WTC11 (cell line): ENCODE measurements around the gene CACNB4. TPM values are rescaled to one million over a fixed set of nuclear protein-coding genes. Genes with fewer than 3 reads are reported as not detected.

Experiments used
- ATAC-seq: fragments of 200-7000 bp; cut with Tn5 transposase; 2 replicates; pipeline ENCODE4 v1.10.0; 2021; ENCODE audit warnings: mild to moderate bottlenecking, moderate library complexity
- CTCF ChIA-PET: fragments of 300-600 bp; sonication (Branson Sonifier 250); formaldehyde crosslinking; loops from one replicate; lab custom pipeline; 2021; ENCODE audit warnings: antibody characterized with exemption; lab: Charles Lee
- POLR2A ChIA-PET: fragments of 350-600 bp; sonication (Branson Sonifier 250); formaldehyde crosslinking; loops from one replicate; lab custom pipeline; 2021; ENCODE audit warnings: antibody characterized with exemption; lab: Charles Lee
- DNase-seq: peaks from one replicate; pipeline ENCODE4 v3.0.0; 2021; ENCODE audit warnings: low spot score
- H3K27ac Mint-ChIP-seq: 2 replicates; pipeline ENCODE4 v1.8.0; 2021; ENCODE audit warnings: mixed read lengths
- H3K27me3 Mint-ChIP-seq: 2 replicates; pipeline ENCODE4 v1.8.0; 2021; ENCODE audit warnings: low read depth, mild to moderate bottlenecking, moderate library complexity, mixed read lengths
- H3K36me3 Mint-ChIP-seq: 2 replicates; pipeline ENCODE4 v1.8.0; 2021; ENCODE audit warnings: mixed read lengths
- H3K4me1 Mint-ChIP-seq: 2 replicates; pipeline ENCODE4 v1.8.0; 2022; ENCODE audit warnings: mixed read lengths
- H3K4me3 Mint-ChIP-seq: 2 replicates; pipeline ENCODE4 v1.8.0; 2021; ENCODE audit warnings: mild to moderate bottlenecking, moderate library complexity, mixed read lengths
- H3K9me3 Mint-ChIP-seq: 2 replicates; pipeline ENCODE4 v1.8.0; 2021; ENCODE audit warnings: mixed read lengths
- ATF1 ChIP-seq: sonication (generic); formaldehyde crosslinking; IDR thresholded peaks from 2 replicates; pipeline ENCODE4 v1.8.1; 2023; ENCODE audit warnings: mild to moderate bottlenecking, moderate library complexity, missing genetic modification reagents
- ELF4 ChIP-seq: sonication (generic); formaldehyde crosslinking; IDR thresholded peaks from 2 replicates; pipeline ENCODE4 v1.8.1; 2022; ENCODE audit warnings: low read depth, mild to moderate bottlenecking, moderate library complexity, missing genetic modification reagents
- JUN ChIP-seq: sonication (generic); formaldehyde crosslinking; IDR thresholded peaks from 2 replicates; pipeline ENCODE4 v1.8.0; 2023; ENCODE audit warnings: mild to moderate bottlenecking, missing genetic modification reagents
- NFATC4 ChIP-seq: fragments of 250-450 bp; sonication (Bioruptor Pico); IDR thresholded peaks from 2 replicates; pipeline ENCODE4 v1.9.0; 2021; ENCODE audit warnings: mild to moderate bottlenecking
- NFYB ChIP-seq: sonication (generic); formaldehyde crosslinking; conservative IDR thresholded peaks from 2 replicates; pipeline ENCODE4 v1.8.0; 2022; ENCODE audit warnings: low read depth, missing genetic modification reagents
- SP1 ChIP-seq: sonication (generic); formaldehyde crosslinking; conservative IDR thresholded peaks from 2 replicates; pipeline ENCODE4 v1.8.1; 2022; ENCODE audit warnings: missing genetic modification reagents
- TP53 ChIP-seq: sonication (generic); formaldehyde crosslinking; IDR thresholded peaks from 2 replicates; pipeline ENCODE4 v1.8.1; 2023; ENCODE audit warnings: mild to moderate bottlenecking, missing genetic modification reagents
- ZBTB21 ChIP-seq: sonication (generic); formaldehyde crosslinking; IDR thresholded peaks from 2 replicates; pipeline ENCODE4 v1.8.1; 2023; ENCODE audit warnings: mild to moderate bottlenecking, missing genetic modification reagents, borderline replicate concordance
- ZNF138 ChIP-seq: sonication (generic); formaldehyde crosslinking; conservative IDR thresholded peaks from 2 replicates; pipeline ENCODE4 v1.8.1; 2022; ENCODE audit warnings: mild to moderate bottlenecking, moderate library complexity, missing genetic modification reagents
- ZNF232 ChIP-seq: sonication (generic); formaldehyde crosslinking; IDR thresholded peaks from 2 replicates; pipeline ENCODE4 v1.8.0; 2022; ENCODE audit warnings: mild to moderate bottlenecking, missing genetic modification reagents
- total RNA-seq: library from RNA; stranded (reverse); gene quantifications from 3 replicates; pipeline ENCODE4 v1.2.3, GENCODE V29; 2021
- TF ChIP-seq, protein P1 (sequence below): sonication (generic); formaldehyde crosslinking; IDR thresholded peaks from 2 replicates; pipeline ENCODE4 v1.8.0; 2023; ENCODE audit warnings: missing genetic modification reagents, mild to moderate bottlenecking, borderline replicate concordance
- TF ChIP-seq, protein P2 (sequence below): sonication (generic); formaldehyde crosslinking; conservative IDR thresholded peaks from 2 replicates; pipeline ENCODE4 v1.8.1; 2022; ENCODE audit warnings: mild to moderate bottlenecking, missing genetic modification reagents
- TF ChIP-seq, protein P3 (sequence below): fragments of 250-450 bp; sonication (Bioruptor Pico); IDR thresholded peaks from 2 replicates; pipeline ENCODE4 v1.9.0; 2021; ENCODE audit warnings: moderate library complexity, mild to moderate bottlenecking, inconsistent platforms, borderline replicate concordance
- TF ChIP-seq, protein P4 (sequence below): sonication (generic); formaldehyde crosslinking; IDR thresholded peaks from 2 replicates; pipeline ENCODE4 v1.8.1; 2022; ENCODE audit warnings: low read depth, missing genetic modification reagents, borderline replicate concordance
- TF ChIP-seq, protein P5 (sequence below): fragments of 250-450 bp; sonication (Bioruptor Pico); conservative IDR thresholded peaks from 2 replicates; pipeline ENCODE4 v1.9.0; 2021; ENCODE audit warnings: mild to moderate bottlenecking
- TF ChIP-seq, protein P6 (sequence below): sonication (generic); formaldehyde crosslinking; IDR thresholded peaks from 2 replicates; pipeline ENCODE4 v1.8.0; 2023; ENCODE audit warnings: mild to moderate bottlenecking, missing genetic modification reagents
- TF ChIP-seq, protein P7 (sequence below): sonication (generic); formaldehyde crosslinking; IDR thresholded peaks from 2 replicates; pipeline ENCODE4 v1.8.1; 2023; ENCODE audit warnings: mild to moderate bottlenecking, missing genetic modification reagents
- TF ChIP-seq, protein P8 (sequence below): sonication (generic); formaldehyde crosslinking; IDR thresholded peaks from 2 replicates; pipeline ENCODE4 v1.8.1; 2023; ENCODE audit warnings: mild to moderate bottlenecking, missing genetic modification reagents, borderline replicate concordance

CACNB4 gene
- total RNA-seq, 1 experiment from 2014 or later: 4.7 TPM

DNA sequence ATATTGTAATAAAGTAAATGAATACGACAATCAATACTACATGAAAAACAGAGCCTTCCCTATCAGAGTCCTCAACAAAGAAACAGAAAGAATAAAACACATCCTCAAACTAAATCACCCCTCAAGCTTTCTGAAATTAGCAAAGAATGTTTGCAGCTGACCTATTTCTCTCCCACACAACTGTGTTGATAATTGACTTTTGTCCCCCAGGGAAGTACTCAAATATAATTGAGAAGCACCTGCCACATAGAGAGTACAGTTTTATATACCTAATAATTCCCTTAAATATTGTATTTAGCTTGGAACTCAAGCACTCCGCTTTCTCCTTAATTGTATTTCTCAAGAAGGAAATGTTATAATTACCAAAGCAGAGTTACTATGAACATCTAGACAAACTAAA is 12.6 kb downstream of the CACNB4 start (continued):
- no peak for TF ChIP-seq ELF4 (CRISPR knock-in tag)
- TF ChIP-seq, protein P1, sequence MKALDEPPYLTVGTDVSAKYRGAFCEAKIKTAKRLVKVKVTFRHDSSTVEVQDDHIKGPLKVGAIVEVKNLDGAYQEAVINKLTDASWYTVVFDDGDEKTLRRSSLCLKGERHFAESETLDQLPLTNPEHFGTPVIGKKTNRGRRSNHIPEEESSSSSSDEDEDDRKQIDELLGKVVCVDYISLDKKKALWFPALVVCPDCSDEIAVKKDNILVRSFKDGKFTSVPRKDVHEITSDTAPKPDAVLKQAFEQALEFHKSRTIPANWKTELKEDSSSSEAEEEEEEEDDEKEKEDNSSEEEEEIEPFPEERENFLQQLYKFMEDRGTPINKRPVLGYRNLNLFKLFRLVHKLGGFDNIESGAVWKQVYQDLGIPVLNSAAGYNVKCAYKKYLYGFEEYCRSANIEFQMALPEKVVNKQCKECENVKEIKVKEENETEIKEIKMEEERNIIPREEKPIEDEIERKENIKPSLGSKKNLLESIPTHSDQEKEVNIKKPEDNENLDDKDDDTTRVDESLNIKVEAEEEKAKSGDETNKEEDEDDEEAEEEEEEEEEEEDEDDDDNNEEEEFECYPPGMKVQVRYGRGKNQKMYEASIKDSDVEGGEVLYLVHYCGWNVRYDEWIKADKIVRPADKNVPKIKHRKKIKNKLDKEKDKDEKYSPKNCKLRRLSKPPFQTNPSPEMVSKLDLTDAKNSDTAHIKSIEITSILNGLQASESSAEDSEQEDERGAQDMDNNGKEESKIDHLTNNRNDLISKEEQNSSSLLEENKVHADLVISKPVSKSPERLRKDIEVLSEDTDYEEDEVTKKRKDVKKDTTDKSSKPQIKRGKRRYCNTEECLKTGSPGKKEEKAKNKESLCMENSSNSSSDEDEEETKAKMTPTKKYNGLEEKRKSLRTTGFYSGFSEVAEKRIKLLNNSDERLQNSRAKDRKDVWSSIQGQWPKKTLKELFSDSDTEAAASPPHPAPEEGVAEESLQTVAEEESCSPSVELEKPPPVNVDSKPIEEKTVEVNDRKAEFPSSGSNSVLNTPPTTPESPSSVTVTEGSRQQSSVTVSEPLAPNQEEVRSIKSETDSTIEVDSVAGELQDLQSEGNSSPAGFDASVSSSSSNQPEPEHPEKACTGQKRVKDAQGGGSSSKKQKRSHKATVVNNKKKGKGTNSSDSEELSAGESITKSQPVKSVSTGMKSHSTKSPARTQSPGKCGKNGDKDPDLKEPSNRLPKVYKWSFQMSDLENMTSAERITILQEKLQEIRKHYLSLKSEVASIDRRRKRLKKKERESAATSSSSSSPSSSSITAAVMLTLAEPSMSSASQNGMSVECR (CRISPR knock-in tag): no peak
- TF ChIP-seq, protein P2, sequence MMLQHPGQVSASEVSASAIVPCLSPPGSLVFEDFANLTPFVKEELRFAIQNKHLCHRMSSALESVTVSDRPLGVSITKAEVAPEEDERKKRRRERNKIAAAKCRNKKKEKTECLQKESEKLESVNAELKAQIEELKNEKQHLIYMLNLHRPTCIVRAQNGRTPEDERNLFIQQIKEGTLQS (CRISPR knock-in tag): no peak
- TF ChIP-seq, protein P3, sequence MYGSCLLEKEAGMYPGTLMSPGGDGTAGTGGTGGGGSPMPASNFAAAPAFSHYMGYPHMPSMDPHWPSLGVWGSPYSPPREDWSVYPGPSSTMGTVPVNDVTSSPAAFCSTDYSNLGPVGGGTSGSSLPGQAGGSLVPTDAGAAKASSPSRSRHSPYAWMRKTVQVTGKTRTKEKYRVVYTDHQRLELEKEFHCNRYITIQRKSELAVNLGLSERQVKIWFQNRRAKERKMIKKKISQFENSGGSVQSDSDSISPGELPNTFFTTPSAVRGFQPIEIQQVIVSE (CRISPR knock-in tag): no peak
- TF ChIP-seq ZNF232: no peak
- TF ChIP-seq ATF1 (CRISPR knock-in tag): no peak
- TF ChIP-seq ZNF138 (CRISPR knock-in tag): no peak
- TF ChIP-seq, protein P4, sequence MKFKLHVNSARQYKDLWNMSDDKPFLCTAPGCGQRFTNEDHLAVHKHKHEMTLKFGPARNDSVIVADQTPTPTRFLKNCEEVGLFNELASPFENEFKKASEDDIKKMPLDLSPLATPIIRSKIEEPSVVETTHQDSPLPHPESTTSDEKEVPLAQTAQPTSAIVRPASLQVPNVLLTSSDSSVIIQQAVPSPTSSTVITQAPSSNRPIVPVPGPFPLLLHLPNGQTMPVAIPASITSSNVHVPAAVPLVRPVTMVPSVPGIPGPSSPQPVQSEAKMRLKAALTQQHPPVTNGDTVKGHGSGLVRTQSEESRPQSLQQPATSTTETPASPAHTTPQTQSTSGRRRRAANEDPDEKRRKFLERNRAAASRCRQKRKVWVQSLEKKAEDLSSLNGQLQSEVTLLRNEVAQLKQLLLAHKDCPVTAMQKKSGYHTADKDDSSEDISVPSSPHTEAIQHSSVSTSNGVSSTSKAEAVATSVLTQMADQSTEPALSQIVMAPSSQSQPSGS (CRISPR knock-in tag): no peak
- TF ChIP-seq, protein P5, sequence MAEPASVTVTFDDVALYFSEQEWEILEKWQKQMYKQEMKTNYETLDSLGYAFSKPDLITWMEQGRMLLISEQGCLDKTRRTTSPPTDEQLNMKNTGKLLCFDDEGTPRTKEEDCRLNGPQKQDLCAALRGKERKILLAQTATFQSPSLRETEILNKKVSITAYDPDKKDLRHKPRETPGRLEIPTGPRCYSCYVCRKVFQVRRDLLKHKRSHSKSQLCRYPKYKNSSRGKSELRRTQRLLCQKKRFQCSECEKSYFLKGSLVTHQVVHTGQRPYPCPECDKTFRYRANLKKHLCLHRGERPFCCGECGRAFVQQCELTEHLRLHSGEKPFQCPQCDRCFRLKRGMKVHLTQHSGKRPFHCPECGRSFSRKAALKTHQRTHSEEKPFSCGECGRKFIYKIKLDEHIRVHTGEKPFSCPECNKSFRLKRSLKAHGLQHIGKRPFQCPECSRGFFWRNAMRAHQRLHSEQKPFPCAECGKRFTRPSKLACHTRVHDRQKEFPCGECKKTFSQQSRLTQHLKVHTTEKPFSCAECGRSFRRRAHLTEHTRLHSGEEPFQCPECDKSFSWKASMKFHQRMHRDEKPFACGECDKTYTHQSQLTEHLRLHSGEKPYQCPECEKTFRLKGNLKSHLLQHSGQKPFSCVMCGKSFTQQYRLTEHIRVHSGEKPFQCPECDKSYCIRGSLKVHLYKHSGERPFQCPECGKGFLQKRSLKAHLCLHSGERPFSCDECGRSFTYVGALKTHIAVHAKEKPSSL (CRISPR knock-in tag): no peak
- TF ChIP-seq NFATC4 (CRISPR knock-in tag): no peak

DNA sequence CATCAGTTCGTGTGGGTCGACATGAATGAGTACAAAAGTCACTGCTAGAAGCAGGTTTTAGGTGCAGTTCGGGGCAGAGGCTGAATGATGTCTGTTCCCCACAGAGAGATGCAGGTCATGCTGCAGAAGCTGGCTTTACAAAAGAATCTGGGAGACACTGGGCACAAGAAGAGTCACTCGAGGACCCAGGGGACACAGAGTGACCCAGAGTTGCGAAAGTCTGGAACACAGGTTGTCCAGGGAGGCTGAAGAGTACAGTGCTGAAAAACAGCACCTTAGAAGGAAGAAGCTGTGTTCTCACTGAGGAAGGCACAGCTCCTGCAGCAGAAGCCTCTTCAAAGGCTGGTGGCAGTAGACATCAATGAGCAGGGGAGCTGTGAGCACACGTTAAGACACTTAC is 14.8 kb downstream of the CACNB4 start:
- ChIA-PET CTCF (no interaction called here), POLR2A (no interaction called here)
- no peak overlapping the region for H3K4me3 Mint-ChIP-seq
- no peaks in the 10 kb centered on the region for H3K36me3 Mint-ChIP-seq
- ATAC-seq: no peak
- no peaks in the 10 kb centered on the region for H3K9me3 Mint-ChIP-seq
- no peak for DNase-seq
- no peaks in the 10 kb centered on the region for H3K4me1 Mint-ChIP-seq
- no peaks in the 10 kb centered on the region for H3K27me3 Mint-ChIP-seq
- H3K27ac Mint-ChIP-seq: no peak overlapping the region
- TF ChIP-seq TP53 (CRISPR knock-in tag) (no peak), JUN (no peak), NFYB (CRISPR knock-in tag) (no peak), SP1 (no peak), ZBTB21 (CRISPR knock-in tag) (no peak)
- TF ChIP-seq, protein P6, sequence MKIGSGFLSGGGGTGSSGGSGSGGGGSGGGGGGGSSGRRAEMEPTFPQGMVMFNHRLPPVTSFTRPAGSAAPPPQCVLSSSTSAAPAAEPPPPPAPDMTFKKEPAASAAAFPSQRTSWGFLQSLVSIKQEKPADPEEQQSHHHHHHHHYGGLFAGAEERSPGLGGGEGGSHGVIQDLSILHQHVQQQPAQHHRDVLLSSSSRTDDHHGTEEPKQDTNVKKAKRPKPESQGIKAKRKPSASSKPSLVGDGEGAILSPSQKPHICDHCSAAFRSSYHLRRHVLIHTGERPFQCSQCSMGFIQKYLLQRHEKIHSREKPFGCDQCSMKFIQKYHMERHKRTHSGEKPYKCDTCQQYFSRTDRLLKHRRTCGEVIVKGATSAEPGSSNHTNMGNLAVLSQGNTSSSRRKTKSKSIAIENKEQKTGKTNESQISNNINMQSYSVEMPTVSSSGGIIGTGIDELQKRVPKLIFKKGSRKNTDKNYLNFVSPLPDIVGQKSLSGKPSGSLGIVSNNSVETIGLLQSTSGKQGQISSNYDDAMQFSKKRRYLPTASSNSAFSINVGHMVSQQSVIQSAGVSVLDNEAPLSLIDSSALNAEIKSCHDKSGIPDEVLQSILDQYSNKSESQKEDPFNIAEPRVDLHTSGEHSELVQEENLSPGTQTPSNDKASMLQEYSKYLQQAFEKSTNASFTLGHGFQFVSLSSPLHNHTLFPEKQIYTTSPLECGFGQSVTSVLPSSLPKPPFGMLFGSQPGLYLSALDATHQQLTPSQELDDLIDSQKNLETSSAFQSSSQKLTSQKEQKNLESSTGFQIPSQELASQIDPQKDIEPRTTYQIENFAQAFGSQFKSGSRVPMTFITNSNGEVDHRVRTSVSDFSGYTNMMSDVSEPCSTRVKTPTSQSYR: no peak
- TF ChIP-seq, protein P7, sequence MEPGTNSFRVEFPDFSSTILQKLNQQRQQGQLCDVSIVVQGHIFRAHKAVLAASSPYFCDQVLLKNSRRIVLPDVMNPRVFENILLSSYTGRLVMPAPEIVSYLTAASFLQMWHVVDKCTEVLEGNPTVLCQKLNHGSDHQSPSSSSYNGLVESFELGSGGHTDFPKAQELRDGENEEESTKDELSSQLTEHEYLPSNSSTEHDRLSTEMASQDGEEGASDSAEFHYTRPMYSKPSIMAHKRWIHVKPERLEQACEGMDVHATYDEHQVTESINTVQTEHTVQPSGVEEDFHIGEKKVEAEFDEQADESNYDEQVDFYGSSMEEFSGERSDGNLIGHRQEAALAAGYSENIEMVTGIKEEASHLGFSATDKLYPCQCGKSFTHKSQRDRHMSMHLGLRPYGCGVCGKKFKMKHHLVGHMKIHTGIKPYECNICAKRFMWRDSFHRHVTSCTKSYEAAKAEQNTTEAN: no peak
- TF ChIP-seq, protein P8, sequence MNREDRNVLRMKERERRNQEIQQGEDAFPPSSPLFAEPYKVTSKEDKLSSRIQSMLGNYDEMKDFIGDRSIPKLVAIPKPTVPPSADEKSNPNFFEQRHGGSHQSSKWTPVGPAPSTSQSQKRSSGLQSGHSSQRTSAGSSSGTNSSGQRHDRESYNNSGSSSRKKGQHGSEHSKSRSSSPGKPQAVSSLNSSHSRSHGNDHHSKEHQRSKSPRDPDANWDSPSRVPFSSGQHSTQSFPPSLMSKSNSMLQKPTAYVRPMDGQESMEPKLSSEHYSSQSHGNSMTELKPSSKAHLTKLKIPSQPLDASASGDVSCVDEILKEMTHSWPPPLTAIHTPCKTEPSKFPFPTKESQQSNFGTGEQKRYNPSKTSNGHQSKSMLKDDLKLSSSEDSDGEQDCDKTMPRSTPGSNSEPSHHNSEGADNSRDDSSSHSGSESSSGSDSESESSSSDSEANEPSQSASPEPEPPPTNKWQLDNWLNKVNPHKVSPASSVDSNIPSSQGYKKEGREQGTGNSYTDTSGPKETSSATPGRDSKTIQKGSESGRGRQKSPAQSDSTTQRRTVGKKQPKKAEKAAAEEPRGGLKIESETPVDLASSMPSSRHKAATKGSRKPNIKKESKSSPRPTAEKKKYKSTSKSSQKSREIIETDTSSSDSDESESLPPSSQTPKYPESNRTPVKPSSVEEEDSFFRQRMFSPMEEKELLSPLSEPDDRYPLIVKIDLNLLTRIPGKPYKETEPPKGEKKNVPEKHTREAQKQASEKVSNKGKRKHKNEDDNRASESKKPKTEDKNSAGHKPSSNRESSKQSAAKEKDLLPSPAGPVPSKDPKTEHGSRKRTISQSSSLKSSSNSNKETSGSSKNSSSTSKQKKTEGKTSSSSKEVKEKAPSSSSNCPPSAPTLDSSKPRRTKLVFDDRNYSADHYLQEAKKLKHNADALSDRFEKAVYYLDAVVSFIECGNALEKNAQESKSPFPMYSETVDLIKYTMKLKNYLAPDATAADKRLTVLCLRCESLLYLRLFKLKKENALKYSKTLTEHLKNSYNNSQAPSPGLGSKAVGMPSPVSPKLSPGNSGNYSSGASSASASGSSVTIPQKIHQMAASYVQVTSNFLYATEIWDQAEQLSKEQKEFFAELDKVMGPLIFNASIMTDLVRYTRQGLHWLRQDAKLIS (CRISPR knock-in tag): no peak
